Duodenal mucosa (tissue), 2 donors: ENCODE results near the gene SLC39A7.

Source experiments
- H3K27ac ChIP-seq: one replicate; pipeline ENCODE4 v1.7.0; 2013; ENCODE audit warnings: low read depth, low read length
- H3K27me3 ChIP-seq, 2 donors: one replicate each; pipeline ENCODE4 v1.7.0; 2013; ENCODE audit warnings: low read length in 2 of 2, control low read depth in 1 of 2; ENCODE audit not compliant: insufficient read depth in 2 of 2, control insufficient read depth in 1 of 2
- H3K36me3 ChIP-seq, 2 donors: one replicate each; pipeline ENCODE4 v1.7.0; 2013; ENCODE audit warnings: low read length in 2 of 2, control low read depth in 1 of 2; ENCODE audit not compliant: insufficient read depth in 2 of 2, control insufficient read depth in 1 of 2
- H3K4me1 ChIP-seq, 2 donors: one replicate each; pipeline ENCODE4 v1.7.0; 2013; ENCODE audit warnings: low read length in 2 of 2, control low read depth in 1 of 2; ENCODE audit not compliant: insufficient read depth in 2 of 2, control insufficient read depth in 1 of 2
- H3K4me3 ChIP-seq, 2 donors: one replicate each; pipeline ENCODE4 v1.7.0; 2013; ENCODE audit warnings: low read length in 2 of 2, low read depth in 1 of 2
- H3K9ac ChIP-seq, 2 donors: one replicate each; pipeline ENCODE4 v1.7.0; 2013; ENCODE audit warnings: low read length in 2 of 2, low read depth in 1 of 2
- H3K9me3 ChIP-seq, 2 donors: one replicate each; pipeline ENCODE4 v1.7.0; 2013; ENCODE audit warnings: low read length in 2 of 2, control low read depth in 1 of 2; ENCODE audit not compliant: control insufficient read depth in 1 of 2

SLC39A7 gene

DNA sequence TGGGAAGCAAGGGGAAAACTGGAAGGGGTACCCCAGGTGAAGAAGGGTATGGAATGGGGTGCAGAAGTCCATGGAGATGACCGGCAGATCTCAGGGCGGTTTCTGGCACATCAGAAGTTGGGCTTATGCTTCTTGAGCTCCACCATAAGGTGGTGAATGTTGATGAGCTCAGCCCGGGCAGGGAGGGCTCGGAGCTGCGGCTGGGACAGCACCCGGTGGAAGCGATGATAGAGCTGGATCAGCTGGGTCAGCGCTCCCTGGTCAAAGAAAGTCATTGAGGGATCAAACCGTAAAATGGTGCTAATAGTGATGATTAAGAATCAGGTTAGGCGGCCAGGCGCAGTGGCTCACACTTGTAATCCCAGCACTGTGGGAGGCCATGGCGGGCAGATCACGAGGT is 50.1 kb downstream of the SLC39A7 start:
- H3K4me1 ChIP-seq: peaks cover 25 to 26% of the 10 kb centered on the region in 2 donors
- peaks cover 0 to 3% of the 10 kb centered on the region in 2 donors for H3K9me3 ChIP-seq
- no peak overlapping the region for H3K4me3 ChIP-seq
- H3K27me3 ChIP-seq: peaks cover 0 to 4% of the 10 kb centered on the region in 2 donors
- peaks cover 0 to 11% of the 10 kb centered on the region in 2 donors for H3K36me3 ChIP-seq
- H3K9ac ChIP-seq: no peak overlapping the region
- H3K27ac ChIP-seq: no peak overlapping the region

DNA sequence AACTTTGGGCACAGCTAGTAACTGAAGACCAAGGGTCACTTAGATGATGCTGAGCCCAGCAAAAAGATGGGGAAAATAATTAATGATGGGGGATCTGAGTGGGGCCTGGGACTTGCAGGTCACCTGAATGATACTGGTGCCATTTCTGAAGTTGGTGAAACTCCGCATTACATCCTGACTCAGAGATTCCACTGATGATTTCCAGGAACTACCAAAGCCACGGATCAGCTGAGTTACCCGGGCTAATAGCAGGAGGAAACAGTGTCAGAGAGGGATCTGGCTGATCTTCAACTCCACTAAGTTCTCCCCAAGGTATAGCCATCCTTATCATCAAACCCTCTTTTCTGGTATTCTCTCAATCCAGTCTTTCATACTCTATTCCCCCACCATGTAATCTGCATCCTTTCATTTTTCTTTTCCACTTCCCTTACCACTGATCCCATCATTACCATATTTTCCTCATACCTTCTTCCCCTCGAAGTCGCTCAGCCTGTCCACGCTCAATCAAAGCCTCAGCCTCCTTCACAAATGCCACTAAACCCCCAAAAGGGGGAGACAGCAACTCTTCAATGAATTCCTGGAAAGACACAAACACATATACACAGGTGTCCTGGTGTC is 50.8 kb downstream of the SLC39A7 start:
- Histone ChIP-seq H3K9me3 (peaks cover 0 to 3% of the 10 kb centered on the region in 2 donors), H3K27ac (no peak overlapping the region), H3K27me3 (peaks cover 0 to 4% of the 10 kb centered on the region in 2 donors), H3K4me1 (peaks cover 25 to 26% of the 10 kb centered on the region in 2 donors), H3K9ac (no peak overlapping the region), H3K4me3 (no peak overlapping the region), H3K36me3 (peaks cover 0 to 11% of the 10 kb centered on the region in 2 donors)

DNA sequence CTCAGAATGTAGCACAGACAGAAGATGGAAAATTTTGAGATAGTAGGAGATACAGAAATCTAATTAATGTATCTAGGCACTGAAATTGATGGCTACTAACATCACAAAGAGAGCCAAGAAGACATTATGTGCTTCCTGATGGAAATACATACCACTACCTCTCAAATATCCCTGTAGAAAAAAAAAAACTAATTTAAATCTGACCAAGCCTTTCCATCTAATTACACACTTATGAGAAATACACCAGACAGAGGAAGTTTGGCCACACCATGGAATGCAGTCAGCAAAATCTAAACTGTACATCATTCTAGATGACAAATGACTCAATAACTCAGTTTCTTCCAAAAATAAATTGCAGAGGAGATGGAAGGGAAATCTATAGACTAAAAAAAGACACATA is 52.1 kb downstream of the SLC39A7 start:
- H3K36me3 ChIP-seq: peaks cover 0 to 14% of the 10 kb centered on the region in 2 donors
- no peak overlapping the region for H3K27ac ChIP-seq
- H3K4me1 ChIP-seq: peaks cover 25 to 26% of the 10 kb centered on the region in 2 donors
- H3K27me3 ChIP-seq: no peaks in the 10 kb centered on the region
- no peak overlapping the region for H3K9ac ChIP-seq
- H3K9me3 ChIP-seq: peaks cover 0 to 3% of the 10 kb centered on the region in 2 donors
- no peak overlapping the region for H3K4me3 ChIP-seq
